Measurements from ENCODE around the gene FIGNL1.

Gene FIGNL1

DNA sequence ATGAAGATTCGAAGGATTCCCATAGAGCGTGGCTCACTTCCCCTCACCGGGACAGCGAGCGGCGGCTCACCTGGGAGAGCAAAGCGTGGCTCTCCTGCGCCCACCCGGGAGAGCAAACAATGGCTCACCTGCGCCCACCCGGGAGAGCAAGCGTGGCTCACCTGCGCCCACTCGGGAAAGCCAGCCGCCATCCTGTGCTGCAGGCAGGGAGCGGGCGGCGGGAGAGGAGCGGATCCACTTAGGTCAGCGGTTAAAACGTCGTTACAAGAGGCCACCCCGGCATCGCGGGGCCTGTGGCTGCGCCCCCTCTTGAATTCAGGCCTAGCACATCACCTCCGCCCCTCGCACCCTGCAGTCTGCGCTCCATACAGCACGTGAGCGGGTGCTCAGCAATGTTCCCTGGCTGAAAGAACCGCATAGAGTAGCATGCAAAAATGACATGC lies 461 bp upstream of the FIGNL1 start:
- TF ChIP-seq, protein P1, sequence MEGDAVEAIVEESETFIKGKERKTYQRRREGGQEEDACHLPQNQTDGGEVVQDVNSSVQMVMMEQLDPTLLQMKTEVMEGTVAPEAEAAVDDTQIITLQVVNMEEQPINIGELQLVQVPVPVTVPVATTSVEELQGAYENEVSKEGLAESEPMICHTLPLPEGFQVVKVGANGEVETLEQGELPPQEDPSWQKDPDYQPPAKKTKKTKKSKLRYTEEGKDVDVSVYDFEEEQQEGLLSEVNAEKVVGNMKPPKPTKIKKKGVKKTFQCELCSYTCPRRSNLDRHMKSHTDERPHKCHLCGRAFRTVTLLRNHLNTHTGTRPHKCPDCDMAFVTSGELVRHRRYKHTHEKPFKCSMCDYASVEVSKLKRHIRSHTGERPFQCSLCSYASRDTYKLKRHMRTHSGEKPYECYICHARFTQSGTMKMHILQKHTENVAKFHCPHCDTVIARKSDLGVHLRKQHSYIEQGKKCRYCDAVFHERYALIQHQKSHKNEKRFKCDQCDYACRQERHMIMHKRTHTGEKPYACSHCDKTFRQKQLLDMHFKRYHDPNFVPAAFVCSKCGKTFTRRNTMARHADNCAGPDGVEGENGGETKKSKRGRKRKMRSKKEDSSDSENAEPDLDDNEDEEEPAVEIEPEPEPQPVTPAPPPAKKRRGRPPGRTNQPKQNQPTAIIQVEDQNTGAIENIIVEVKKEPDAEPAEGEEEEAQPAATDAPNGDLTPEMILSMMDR (IDR thresholded peaks at IDR 0.05; ENCODE audit: poor library complexity, severe bottlenecking), result no peak
- Histone ChIP-seq H3K9me3 (ENCODE audit: severe bottlenecking) (no peaks in the 10 kb centered on the region), H3K36me3 (ENCODE audit: low read depth) (peaks cover 31% of the 10 kb centered on the region), H3K4me1 (ENCODE audit: insufficient read depth, poor library complexity, severe bottlenecking) (peaks cover 23% of the 10 kb centered on the region), H3K4me3 (ENCODE audit: severe bottlenecking) (peak overlapping the region; percentile 88), H3K27me3 (ENCODE audit: insufficient read depth, poor library complexity, severe bottlenecking) (no peaks in the 10 kb centered on the region), H3K27ac (ENCODE audit: poor library complexity, severe bottlenecking) (peak overlapping the region; percentile 46)
- no peak for ATAC-seq (ENCODE audit: low read depth)
- no peak for DNase-seq (ENCODE audit: low spot score)

DNA sequence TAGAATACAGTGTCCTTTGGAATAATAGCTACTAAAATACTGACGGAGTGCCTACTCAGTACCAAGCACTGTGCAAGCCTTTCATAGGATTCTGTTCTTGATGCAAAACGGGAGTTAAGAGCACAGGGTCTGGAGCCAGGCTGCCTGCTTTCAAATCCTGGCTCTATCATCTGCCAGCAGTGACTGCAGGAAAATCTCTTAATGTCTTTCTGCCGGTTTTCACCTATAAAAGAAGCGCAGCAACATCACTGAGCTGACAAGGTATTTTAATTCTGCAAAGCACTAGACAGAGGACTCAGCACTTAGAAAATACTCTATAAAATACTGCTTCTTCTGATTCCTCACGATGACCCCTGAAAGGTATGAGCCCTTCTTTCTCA lies 659 bp downstream of the FIGNL1 start:
- H3K27me3 ChIP-seq (ENCODE audit: insufficient read depth, poor library complexity, severe bottlenecking), result no peaks in the 10 kb centered on the region
- H3K36me3 ChIP-seq (ENCODE audit: low read depth), result peaks cover 42% of the 10 kb centered on the region
- peaks cover 23% of the 10 kb centered on the region for H3K4me1 ChIP-seq (ENCODE audit: insufficient read depth, poor library complexity, severe bottlenecking)
- no peak for DNase-seq (ENCODE audit: low spot score)
- TF ChIP-seq, protein P1 (IDR thresholded peaks at IDR 0.05; ENCODE audit: poor library complexity, severe bottlenecking), result no peak
- peak overlapping the region; percentile 46 for H3K27ac ChIP-seq (ENCODE audit: poor library complexity, severe bottlenecking)
- H3K4me3 ChIP-seq (ENCODE audit: severe bottlenecking), result peak overlapping the region; percentile 88
- ATAC-seq (ENCODE audit: low read depth), result no peak; the same call in 2 of the 3 replicates
- no peaks in the 10 kb centered on the region for H3K9me3 ChIP-seq (ENCODE audit: severe bottlenecking)

DNA sequence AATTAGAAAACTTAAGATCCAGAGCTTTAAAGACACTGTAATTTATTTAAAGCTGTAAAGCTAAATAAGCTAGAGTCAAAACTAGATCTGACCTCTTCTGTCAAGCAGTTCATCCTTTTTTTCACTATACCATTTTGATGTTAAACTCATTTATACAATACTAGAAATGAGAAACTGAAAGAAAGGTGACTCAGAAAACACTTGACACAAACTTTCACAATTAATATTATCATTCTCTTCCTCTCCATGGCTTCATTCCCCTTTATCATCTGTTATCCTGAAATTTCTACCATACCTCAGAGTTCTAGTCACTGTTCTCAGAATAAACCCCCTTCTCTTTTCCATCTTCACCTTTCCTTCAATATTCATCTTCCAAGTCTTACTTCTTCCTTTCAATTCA lies 1.3 kb downstream of the FIGNL1 start:
- H3K4me3 ChIP-seq (ENCODE audit: severe bottlenecking), result no peak overlapping the region
- ATAC-seq (ENCODE audit: low read depth), result no peak
- no peak overlapping the region for H3K27ac ChIP-seq (ENCODE audit: poor library complexity, severe bottlenecking)
- TF ChIP-seq, protein P1 (IDR thresholded peaks at IDR 0.05; ENCODE audit: poor library complexity, severe bottlenecking), result no peak
- H3K27me3 ChIP-seq (ENCODE audit: insufficient read depth, poor library complexity, severe bottlenecking), result no peaks in the 10 kb centered on the region
- peaks cover 49% of the 10 kb centered on the region for H3K36me3 ChIP-seq (ENCODE audit: low read depth)
- H3K9me3 ChIP-seq (ENCODE audit: severe bottlenecking), result no peaks in the 10 kb centered on the region
- peaks cover 23% of the 10 kb centered on the region for H3K4me1 ChIP-seq (ENCODE audit: insufficient read depth, poor library complexity, severe bottlenecking)
- no peak for DNase-seq (ENCODE audit: low spot score)

DNA sequence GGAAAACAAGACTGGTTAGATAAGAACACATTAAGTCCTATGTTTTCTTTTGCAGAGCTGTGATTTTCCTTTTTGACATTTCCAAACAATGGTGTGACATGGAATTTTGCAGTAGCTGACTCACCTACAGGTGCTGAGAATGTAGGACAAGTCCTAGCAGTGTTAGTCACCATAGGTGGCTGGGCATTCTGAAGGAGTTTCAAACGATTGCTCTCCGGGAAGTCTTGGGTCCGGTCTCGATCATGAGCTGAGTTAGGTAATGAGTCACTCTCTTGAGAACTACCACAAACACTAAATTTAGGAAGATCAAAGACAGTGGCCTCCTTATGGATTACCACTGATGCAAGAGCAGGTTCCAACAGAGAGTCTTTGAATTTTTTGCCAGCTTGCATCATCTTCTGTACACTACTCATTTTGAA lies 3.6 kb downstream of the FIGNL1 start:
- H3K4me1 ChIP-seq (ENCODE audit: insufficient read depth, poor library complexity, severe bottlenecking), result peaks cover 23% of the 10 kb centered on the region
- TF ChIP-seq, protein P1 (IDR thresholded peaks at IDR 0.05; ENCODE audit: poor library complexity, severe bottlenecking), result no peak
- H3K36me3 ChIP-seq (ENCODE audit: low read depth), result peaks cover 71% of the 10 kb centered on the region
- H3K4me3 ChIP-seq (ENCODE audit: severe bottlenecking), result no peak overlapping the region
- ATAC-seq (ENCODE audit: low read depth) (peak; percentile 81), DNase-seq (ENCODE audit: low spot score) (peak; percentile 78)
- no peaks in the 10 kb centered on the region for H3K27me3 ChIP-seq (ENCODE audit: insufficient read depth, poor library complexity, severe bottlenecking)
- no peaks in the 10 kb centered on the region for H3K9me3 ChIP-seq (ENCODE audit: severe bottlenecking)
- H3K27ac ChIP-seq (ENCODE audit: poor library complexity, severe bottlenecking), result no peak overlapping the region

DNA sequence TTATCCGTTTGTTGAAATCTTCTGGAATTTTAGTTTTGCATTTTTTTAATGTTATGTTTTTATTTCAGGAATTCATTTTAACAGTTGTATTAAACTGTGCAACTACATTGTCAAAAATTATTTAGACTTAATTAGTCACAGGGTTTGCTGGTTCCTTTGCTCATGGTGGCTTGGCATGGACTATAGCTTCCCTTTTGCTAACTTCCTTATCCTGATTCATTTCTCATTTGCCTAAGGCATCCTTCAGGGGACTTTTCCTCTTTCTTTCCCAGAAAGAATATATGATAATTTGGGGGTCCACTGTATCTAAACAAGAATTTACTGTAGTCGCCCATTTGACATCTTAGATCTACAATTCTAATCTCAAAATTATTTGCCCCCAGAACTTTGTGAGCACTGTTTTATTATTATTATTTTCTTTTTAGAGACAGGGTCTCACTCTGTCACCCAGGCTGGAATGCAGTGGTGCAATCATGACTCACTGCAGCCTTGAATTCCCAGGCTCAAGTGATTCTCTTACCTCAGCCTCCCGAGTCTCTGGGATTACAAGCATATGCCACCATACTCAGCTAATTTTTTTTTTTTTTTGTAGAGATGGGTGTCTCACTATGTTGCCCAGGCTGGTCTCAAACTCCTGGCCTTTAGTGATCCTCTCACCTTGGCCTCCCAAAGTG lies 13.9 kb downstream of the FIGNL1 start:
- ATAC-seq (ENCODE audit: low read depth) (peak; percentile 88), DNase-seq (ENCODE audit: low spot score) (no peak)
- TF ChIP-seq, protein P1 (IDR thresholded peaks at IDR 0.05; ENCODE audit: poor library complexity, severe bottlenecking), result no peak
- Histone ChIP-seq H3K4me3 (ENCODE audit: severe bottlenecking) (no peak overlapping the region), H3K9me3 (ENCODE audit: severe bottlenecking) (no peaks in the 10 kb centered on the region), H3K36me3 (ENCODE audit: low read depth) (peaks cover 9% of the 10 kb centered on the region; the same call in 1 of the 2 replicates), H3K27ac (ENCODE audit: poor library complexity, severe bottlenecking) (peak overlapping the region; percentile 27), H3K4me1 (ENCODE audit: insufficient read depth, poor library complexity, severe bottlenecking) (peaks cover 9% of the 10 kb centered on the region), H3K27me3 (ENCODE audit: insufficient read depth, poor library complexity, severe bottlenecking) (no peaks in the 10 kb centered on the region)
